Measurements from ENCODE around the gene CD48.

Gene CD48

GRCh38 chr1:160745551-160745950 is 33.9 kb upstream of the CD48 start:
- H3K27ac ChIP-seq (ENCODE audit: low read depth, low read length), result no peak overlapping the region
- H3K4me2 ChIP-seq (ENCODE audit: low read depth, low read length, poor library complexity, severe bottlenecking), result no peak overlapping the region
- no peaks in the 10 kb centered on the region for H3K9me3 ChIP-seq (ENCODE audit: insufficient read depth, low read length)
- H3F3A ChIP-seq (ENCODE audit: insufficient read depth), result no peaks in the 10 kb centered on the region
- H3K27me3 ChIP-seq (ENCODE audit: low read length), result no peaks in the 10 kb centered on the region
- no peaks in the 10 kb centered on the region for H3K79me2 ChIP-seq (ENCODE audit: insufficient read depth, low read length)
- TF ChIP-seq EZH2phosphoT487 (conservative IDR thresholded peaks at IDR 0.05; ENCODE audit: low read length), result no peak
- no peak for TF ChIP-seq CTCF (IDR thresholded peaks at IDR 0.05; ENCODE audit: insufficient read depth, low read length, poor library complexity, severe bottlenecking)
- no peak overlapping the region for H3K4me3 ChIP-seq (ENCODE audit: insufficient read depth, low read length, poor library complexity, severe bottlenecking)
- H3K36me3 ChIP-seq (ENCODE audit: low read length), result no peaks in the 10 kb centered on the region
- H3K9me2 ChIP-seq (replicated peaks; ENCODE audit: insufficient read depth, low read length), result no peaks in the 10 kb centered on the region
- H4K20me1 ChIP-seq (ENCODE audit: low read depth, low read length), result no peaks in the 10 kb centered on the region
- no peak overlapping the region for H3K9ac ChIP-seq (ENCODE audit: low read length)
- no peak overlapping the region for H2AFZ ChIP-seq (ENCODE audit: low read depth, low read length, severe bottlenecking)

- Histone ChIP-seq H3K9ac (ENCODE audit: low read length) (no peak overlapping the region), H3K79me2 (ENCODE audit: insufficient read depth, low read length) (no peaks in the 10 kb centered on the region), H3K27me3 (ENCODE audit: low read length) (no peaks in the 10 kb centered on the region), H4K20me1 (ENCODE audit: low read depth, low read length) (no peaks in the 10 kb centered on the region), H3K9me3 (ENCODE audit: insufficient read depth, low read length) (no peaks in the 10 kb centered on the region), H3K27ac (ENCODE audit: low read depth, low read length) (no peak overlapping the region), H3K4me3 (ENCODE audit: insufficient read depth, low read length, poor library complexity, severe bottlenecking) (no peak overlapping the region), H3K9me2 (replicated peaks; ENCODE audit: insufficient read depth, low read length) (no peaks in the 10 kb centered on the region), H3K4me2 (ENCODE audit: low read depth, low read length, poor library complexity, severe bottlenecking) (no peak overlapping the region), H3K36me3 (ENCODE audit: low read length) (no peaks in the 10 kb centered on the region), H3F3A (ENCODE audit: insufficient read depth) (no peaks in the 10 kb centered on the region), H2AFZ (ENCODE audit: low read depth, low read length, severe bottlenecking) (no peak overlapping the region)
- TF ChIP-seq CTCF (IDR thresholded peaks at IDR 0.05; ENCODE audit: insufficient read depth, low read length, poor library complexity, severe bottlenecking), result no peak
Measured at GRCh38 chr1:160744852-160745520, 33.4 kb upstream of the CD48 start.

- Histone ChIP-seq H3K79me2 (ENCODE audit: insufficient read depth, low read length) (no peaks in the 10 kb centered on the region), H3K4me3 (ENCODE audit: insufficient read depth, low read length, poor library complexity, severe bottlenecking) (no peak overlapping the region), H3K36me3 (ENCODE audit: low read length) (no peaks in the 10 kb centered on the region), H3K4me2 (ENCODE audit: low read depth, low read length, poor library complexity, severe bottlenecking) (no peak overlapping the region), H4K20me1 (ENCODE audit: low read depth, low read length) (no peaks in the 10 kb centered on the region), H3K27ac (ENCODE audit: low read depth, low read length) (no peak overlapping the region), H3K27me3 (ENCODE audit: low read length) (no peaks in the 10 kb centered on the region), H3K9me3 (ENCODE audit: insufficient read depth, low read length) (no peaks in the 10 kb centered on the region), H3F3A (ENCODE audit: insufficient read depth) (no peaks in the 10 kb centered on the region), H2AFZ (ENCODE audit: low read depth, low read length, severe bottlenecking) (no peak overlapping the region), H3K9ac (ENCODE audit: low read length) (no peak overlapping the region), H3K9me2 (replicated peaks; ENCODE audit: insufficient read depth, low read length) (no peaks in the 10 kb centered on the region)
- no peak for TF ChIP-seq EZH2phosphoT487 (conservative IDR thresholded peaks at IDR 0.05; ENCODE audit: low read length)
- TF ChIP-seq CTCF (IDR thresholded peaks at IDR 0.05; ENCODE audit: insufficient read depth, low read length, poor library complexity, severe bottlenecking), result no peak
Measured at GRCh38 chr1:160744199-160744851, 32.7 kb upstream of the CD48 start.
